ENCODE data around the gene STK17B.

Gene STK17B

DNA sequence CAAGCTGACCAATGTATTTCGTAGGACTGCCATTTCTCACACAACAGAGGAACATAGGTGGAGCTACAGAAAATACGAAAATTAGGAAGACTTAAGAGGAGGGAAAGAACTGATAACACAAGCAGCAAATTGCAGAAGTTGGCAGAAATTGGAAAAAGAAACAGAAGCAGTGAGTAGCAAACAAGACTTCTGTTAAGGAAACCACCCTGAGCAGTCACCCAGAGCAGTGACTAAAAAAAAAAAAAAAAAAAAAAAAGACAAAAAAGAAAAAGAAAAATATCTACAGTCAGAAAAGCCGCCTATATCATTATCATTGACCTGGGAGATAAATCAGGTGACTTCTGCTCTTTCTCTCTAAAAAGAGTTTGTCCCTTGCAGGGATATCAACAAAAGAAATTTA, 21.4 kb downstream of the STK17B start:
- DNase-seq (ENCODE audit: low spot score in 2 of 2) = no peak
- Mint-ChIP-seq H3K36me3 (peaks cover 100% of the 10 kb centered on the region), H3K27ac (peak overlapping the region; percentile 83), H3K4me3 (peak overlapping the region; percentile 38), H3K4me1 (peaks cover 73% of the 10 kb centered on the region), H3K9me3 (no peaks in the 10 kb centered on the region)
- peak; percentile 45 for ATAC-seq

DNA sequence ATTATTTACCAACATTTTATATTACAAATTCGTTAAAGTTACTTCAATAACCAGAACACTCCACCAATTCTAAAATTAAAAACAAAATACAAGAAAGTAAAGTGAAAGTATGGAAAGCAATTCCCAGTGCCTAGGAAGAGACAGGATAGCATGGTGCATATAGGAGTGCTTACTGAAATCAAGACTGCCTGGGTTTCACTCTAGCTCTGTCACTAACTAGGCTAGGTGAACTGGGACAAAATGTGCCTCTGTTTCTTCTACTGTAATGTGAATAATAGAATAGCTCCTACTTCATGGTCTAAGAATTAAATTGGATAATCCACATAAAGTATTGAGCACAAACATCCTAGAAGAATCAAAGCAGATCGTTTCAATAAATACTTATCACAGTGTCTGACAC, 22.6 kb downstream of the STK17B start:
- peaks cover 70% of the 10 kb centered on the region for H3K4me1 Mint-ChIP-seq
- no peaks in the 10 kb centered on the region for H3K9me3 Mint-ChIP-seq
- H3K27ac Mint-ChIP-seq = no peak overlapping the region
- peaks cover 100% of the 10 kb centered on the region for H3K36me3 Mint-ChIP-seq
- DNase-seq (ENCODE audit: low spot score in 2 of 2) (no peak), ATAC-seq (peak; percentile 58)
- no peak overlapping the region for H3K4me3 Mint-ChIP-seq

DNA sequence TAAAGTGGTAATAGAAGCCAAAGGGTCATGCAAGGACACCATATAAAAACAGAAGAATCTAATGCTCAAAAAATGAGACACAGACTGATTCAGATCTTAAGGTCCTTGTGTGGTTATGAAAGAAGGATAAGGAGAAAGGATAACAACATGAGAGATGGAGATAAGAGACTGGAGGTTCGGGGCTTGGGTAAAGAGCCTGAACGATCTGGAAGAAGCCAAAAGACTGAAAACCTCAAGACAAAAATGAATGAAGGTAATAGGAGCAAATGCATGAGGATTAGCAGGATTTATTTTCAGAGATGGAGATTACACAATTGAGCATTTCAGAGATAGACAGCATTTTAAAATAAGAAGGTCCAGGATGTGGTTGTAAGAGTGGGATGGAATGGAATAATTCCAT, 26.1 kb downstream of the STK17B start:
- Mint-ChIP-seq H3K27ac (peak overlapping the region; percentile 60), H3K4me1 (peaks cover 58% of the 10 kb centered on the region), H3K4me3 (no peak overlapping the region), H3K9me3 (no peaks in the 10 kb centered on the region), H3K36me3 (peaks cover 100% of the 10 kb centered on the region)
- no peak for ATAC-seq
- DNase-seq (ENCODE audit: low spot score in 2 of 2) = no peak

DNA sequence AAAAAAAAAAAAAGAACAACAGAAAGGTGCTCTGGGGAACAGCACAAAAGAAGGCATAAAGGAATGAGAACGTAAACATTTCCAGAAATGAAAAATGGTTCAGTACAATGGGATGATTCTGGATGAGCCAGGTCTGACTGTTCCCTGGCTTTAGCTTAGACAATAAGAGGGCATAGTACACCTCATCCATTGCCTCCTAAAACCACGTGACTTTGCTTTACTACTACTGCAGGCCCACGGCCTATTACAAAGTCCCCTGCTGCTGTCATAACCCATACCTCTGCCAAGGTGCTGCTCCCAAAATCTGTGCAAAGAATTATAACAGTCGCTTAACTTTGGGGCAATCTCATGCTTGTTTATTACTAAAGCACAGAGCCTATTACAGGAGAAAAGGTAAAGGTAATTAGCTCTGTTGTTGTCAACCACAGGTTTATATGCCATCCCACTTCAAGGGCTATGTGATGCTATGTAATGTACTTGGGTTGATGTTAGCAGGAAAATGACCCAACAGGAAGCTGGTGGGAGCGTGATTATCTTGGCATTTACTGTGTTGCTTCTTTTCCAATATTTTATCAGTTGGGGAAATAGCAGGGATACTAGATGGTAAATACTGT, 26.8 kb downstream of the STK17B start:
- ATAC-seq (peak; percentile 74), DNase-seq (ENCODE audit: low spot score in 2 of 2) (no peak)
- H3K4me3 Mint-ChIP-seq = peak overlapping the region; percentile 9
- peaks cover 100% of the 10 kb centered on the region for H3K36me3 Mint-ChIP-seq
- peaks cover 51% of the 10 kb centered on the region for H3K4me1 Mint-ChIP-seq
- H3K27ac Mint-ChIP-seq = peak overlapping the region; percentile 60
- no peaks in the 10 kb centered on the region for H3K9me3 Mint-ChIP-seq

DNA sequence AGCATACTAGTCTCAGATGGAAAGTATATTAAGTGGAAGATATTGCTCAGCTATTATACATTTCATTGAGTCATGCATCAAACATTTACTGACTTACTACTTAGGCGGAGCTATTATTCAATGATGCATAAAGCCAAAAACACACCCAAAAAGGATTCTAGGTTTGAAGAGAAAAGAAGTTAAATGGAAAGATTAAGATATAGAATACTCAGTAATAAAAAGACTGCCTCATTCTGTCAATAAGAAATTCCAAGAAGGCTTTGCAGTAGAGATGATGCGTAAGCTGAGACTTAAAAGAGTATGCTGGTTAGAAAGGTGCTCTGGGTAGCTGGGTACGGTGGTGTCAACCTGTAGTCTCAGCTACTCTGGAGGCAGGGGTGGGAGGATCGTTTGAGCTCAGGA, 27.6 kb downstream of the STK17B start:
- Mint-ChIP-seq H3K9me3 (no peaks in the 10 kb centered on the region), H3K27ac (peak overlapping the region; percentile 60), H3K4me3 (peak overlapping the region; percentile 9), H3K36me3 (peaks cover 100% of the 10 kb centered on the region), H3K4me1 (peaks cover 43% of the 10 kb centered on the region)
- ATAC-seq (peak; percentile 85), DNase-seq (ENCODE audit: low spot score in 2 of 2) (no peak)

DNA sequence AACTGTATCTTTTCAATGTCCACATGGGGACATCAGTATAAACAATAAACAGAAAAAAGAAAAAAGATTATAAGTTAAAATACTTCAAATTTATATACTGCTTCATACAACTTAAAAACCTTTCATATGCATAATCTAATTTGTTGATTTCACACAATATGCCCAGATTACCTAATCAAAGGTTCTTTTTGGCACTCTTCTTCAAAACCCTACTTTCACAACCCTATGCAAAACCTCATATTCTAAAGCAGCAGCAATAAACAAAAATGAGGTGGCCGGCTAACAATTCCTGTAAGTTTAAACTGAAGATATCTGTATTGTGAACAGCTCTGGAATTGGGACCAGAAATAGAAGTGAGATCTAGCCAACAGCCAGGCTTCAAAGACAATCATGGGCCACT, 28.6 kb downstream of the STK17B start:
- peaks cover 38% of the 10 kb centered on the region for H3K4me1 Mint-ChIP-seq

DNA sequence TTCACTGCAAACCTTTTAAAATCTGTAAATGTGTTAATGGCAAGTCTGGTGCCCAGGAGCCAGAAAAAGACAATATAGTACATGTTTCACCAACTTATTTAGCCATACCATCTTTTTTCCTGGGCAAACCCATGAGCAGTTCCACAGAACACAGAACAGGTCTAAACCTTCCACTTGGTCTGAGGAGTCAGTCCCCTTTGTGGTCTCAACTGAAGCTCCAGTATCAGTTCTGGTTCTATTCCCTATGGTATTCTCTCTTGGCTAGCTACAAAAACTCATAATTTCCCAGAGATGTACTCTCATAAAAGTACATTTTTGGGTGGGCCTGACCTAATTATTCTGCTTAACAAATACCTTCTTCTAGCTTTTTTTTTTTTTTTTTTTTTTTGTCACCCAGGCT, 31.2 kb downstream of the STK17B start:
- Mint-ChIP-seq H3K4me1 (peaks cover 21% of the 10 kb centered on the region), H3K9me3 (no peaks in the 10 kb centered on the region), H3K27ac (peak overlapping the region; percentile 65), H3K36me3 (peaks cover 100% of the 10 kb centered on the region), H3K4me3 (no peak overlapping the region)
- DNase-seq (ENCODE audit: low spot score in 2 of 2) = no peak
- no peak for ATAC-seq

More for the DNA sequence above, 28.6 kb downstream of the STK17B start:
- no peak overlapping the region for H3K4me3 Mint-ChIP-seq
- ATAC-seq = no peak
- H3K36me3 Mint-ChIP-seq = peaks cover 100% of the 10 kb centered on the region
- no peaks in the 10 kb centered on the region for H3K9me3 Mint-ChIP-seq
- peak overlapping the region; percentile 60 for H3K27ac Mint-ChIP-seq
- DNase-seq (ENCODE audit: low spot score in 2 of 2) = no peak

DNA sequence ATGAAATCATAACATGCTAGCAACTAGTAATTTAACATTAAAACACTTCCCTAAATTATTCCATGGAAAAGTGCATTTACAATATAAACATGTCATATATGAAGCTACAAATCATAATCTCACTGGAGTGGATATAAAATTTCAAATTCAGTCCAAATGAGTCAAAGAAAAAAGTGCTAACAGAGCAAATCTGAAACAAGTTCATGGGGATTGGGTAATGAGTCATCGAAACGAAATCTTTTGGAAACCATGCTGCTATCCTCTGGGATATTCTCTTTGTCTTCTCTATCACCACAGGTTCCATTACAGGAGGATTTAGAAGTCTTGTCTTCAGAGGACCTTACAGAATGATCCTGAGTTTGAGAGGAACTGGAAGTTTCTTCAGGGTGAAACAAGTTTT, 34.1 kb downstream of the STK17B start:
- Mint-ChIP-seq H3K36me3 (peaks cover 100% of the 10 kb centered on the region), H3K4me1 (peaks cover 9% of the 10 kb centered on the region), H3K4me3 (no peak overlapping the region), H3K27ac (peak overlapping the region; percentile 23), H3K9me3 (peaks cover 3% of the 10 kb centered on the region)
- no peak for ATAC-seq
- DNase-seq (ENCODE audit: low spot score in 2 of 2) = no peak

DNA sequence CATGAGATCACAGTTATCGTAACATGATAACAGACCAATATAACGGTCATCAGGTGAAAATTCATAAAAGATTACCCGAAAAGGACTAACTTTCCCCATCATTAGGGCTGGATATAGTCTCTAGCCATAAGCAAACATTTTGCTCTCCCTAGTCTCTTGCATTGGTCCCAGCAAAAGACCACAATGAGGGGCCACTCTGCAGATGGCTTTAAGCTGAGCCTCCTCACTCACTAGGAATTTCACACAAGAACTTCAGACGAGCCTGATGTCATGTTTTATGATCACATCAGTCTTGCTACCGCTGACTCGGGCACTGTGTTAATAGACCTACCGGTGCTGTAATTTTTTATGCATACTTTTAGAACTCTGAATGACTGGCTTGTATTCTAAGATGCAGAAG, 35.2 kb downstream of the STK17B start:
- Mint-ChIP-seq H3K27ac (no peak overlapping the region), H3K4me1 (peaks cover 20% of the 10 kb centered on the region), H3K36me3 (peaks cover 100% of the 10 kb centered on the region), H3K9me3 (peaks cover 5% of the 10 kb centered on the region), H3K4me3 (no peak overlapping the region)
- ATAC-seq = no peak
- DNase-seq (ENCODE audit: low spot score in 2 of 2) = no peak

DNA sequence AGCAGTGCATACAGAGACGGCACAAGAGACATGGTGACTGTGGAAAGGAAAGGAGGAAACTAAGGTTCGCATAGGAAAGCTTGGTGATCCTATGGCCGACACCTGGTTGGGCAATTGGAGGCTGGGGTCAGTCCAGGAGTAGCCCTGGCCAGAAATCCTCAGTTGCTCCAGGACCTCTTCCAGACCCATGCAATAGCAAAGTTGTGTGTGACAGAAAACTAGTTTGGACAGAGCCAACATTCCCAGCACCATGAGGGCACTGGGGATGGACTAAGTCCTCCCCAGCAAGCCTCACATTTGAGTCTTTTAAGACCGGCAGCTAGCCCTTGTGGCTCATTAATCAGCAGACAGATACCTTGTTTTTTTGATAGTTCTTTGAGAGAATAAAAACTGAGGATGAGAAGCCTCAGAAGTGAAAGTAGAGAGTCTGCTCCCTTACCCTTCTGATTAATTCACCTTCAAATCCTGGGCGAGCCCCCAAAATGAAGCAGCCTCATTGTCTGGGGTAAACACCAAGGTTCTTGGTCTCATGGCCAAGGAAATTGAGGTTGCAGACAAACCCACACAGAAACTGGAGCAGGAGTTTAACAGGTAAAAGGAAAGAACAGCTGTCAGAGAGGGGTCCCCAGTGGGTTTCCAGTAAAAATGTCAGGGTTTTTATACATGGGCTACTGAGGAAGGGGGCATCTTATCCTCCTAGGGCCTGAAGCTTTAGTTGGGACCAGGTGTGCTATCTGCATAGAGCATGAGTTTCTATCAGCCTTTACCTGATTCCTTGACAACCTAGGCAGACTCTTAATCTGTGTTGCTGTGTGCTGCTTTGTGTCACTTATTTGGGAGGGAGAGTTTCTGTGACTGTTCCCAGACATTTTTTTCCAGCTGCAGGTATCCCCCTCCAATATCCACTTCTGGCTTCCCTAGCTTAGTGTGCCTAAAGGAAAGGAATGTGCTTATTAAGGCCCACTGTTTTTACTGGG, 39.1 kb downstream of the STK17B start:
- peaks cover 13% of the 10 kb centered on the region for H3K9me3 Mint-ChIP-seq
- DNase-seq (ENCODE audit: low spot score in 2 of 2) = peak in 1 of 2 donors; percentile 73
- peak overlapping the region; percentile 80 for H3K27ac Mint-ChIP-seq
- H3K4me3 Mint-ChIP-seq = peak overlapping the region; percentile 6
- peak; percentile 55 for ATAC-seq
- H3K36me3 Mint-ChIP-seq = peaks cover 69% of the 10 kb centered on the region
- peaks cover 21% of the 10 kb centered on the region for H3K4me1 Mint-ChIP-seq

DNA sequence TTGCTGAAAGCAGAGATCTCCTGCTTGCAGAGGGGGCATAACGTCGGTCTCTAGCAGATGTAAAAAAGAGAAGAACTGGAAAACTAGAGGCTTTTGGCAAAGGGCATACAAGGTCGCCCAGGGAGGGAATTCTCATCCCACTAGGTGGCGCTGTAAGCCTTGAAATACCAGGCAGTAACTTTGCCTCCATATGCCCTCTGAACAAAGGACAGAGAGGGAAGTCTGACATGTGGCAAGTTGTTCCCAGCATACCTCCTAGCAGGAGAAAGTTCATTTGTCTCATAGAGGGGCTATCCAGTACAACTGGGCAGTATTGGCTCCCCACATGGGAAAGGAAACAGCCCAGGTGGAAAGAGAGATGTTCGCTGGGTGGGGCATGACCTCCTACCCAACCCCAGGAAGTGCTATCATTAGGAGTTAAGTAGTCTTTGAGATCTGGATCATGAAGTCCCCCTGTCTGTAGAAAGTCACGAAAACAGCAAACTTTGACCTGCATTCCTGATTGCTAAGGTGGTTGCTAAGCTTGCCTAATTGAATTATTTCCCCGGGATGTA, 39.9 kb downstream of the STK17B start:
- Mint-ChIP-seq H3K4me1 (peaks cover 21% of the 10 kb centered on the region), H3K4me3 (peak overlapping the region; percentile 6), H3K36me3 (peaks cover 61% of the 10 kb centered on the region), H3K9me3 (peaks cover 13% of the 10 kb centered on the region), H3K27ac (peak overlapping the region; percentile 80)
- ATAC-seq (peak; percentile 79), DNase-seq (ENCODE audit: low spot score in 2 of 2) (peak; percentile 61 to 84)

DNA sequence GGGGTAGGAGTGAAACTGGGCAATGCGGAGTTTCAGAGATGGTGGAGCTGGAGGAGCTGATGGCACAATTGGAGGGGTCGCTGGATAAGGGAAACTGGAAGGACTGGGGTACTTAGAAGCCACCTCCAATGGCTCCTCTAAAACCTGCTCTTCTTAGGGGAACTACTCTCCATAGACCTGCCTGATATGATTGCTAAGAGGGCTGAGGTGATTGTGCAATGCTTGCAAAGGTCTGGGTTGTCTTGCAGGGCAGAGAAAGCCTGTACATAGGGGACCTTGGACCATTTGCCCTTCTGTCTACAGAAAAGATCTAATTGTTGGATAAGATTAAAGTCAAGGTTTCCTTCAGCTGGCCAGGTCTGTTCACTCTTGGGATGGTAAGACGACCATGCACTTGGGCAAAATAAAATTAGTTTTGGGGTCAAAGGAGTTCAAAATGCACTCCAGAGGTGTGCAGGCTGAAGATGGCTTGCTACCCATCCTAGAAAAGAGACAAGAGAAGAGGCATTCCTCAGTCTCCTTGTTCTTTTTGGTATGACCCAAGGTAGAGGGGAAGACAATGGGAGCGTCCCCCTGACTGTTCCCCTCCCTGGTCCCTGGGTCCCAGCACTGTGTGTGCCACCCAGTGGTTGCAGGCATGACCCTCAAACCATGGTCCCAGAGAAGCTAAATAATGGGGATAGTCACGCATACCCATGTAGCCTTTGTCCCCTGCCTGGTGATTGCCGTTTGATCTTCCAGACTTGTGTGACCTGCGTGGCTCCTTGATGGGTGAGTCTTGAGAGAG, 41.1 kb downstream of the STK17B start:
- Mint-ChIP-seq H3K36me3 (peaks cover 49% of the 10 kb centered on the region), H3K4me3 (no peak overlapping the region), H3K4me1 (peaks cover 21% of the 10 kb centered on the region), H3K27ac (no peak overlapping the region), H3K9me3 (peaks cover 13% of the 10 kb centered on the region)
- ATAC-seq (no peak), DNase-seq (ENCODE audit: low spot score in 2 of 2) (peak in 1 of 2 donors; percentile 72)

DNA sequence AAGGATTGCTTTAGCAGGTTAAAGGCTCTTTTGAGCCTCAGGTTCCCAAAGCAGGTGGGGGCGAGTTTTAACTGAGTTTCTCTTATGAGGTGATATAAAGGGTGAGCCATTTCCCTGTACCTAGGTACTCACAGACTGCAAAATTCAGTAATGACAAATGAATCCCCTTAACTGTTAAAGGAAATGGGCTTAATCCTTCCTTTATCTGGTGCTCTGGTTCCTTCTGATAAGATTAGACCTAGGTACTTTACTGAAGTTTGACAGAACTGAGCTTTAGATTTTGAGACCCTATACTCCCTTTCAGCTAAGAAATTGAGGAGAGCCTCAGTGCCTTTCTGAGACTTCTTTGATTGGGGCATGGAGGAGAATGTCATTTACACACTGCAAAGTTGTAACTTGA, 42.6 kb downstream of the STK17B start:
- Mint-ChIP-seq H3K4me3 (no peak overlapping the region), H3K27ac (no peak overlapping the region), H3K4me1 (peaks cover 21% of the 10 kb centered on the region), H3K36me3 (peaks cover 34% of the 10 kb centered on the region), H3K9me3 (peaks cover 13% of the 10 kb centered on the region)
- DNase-seq (ENCODE audit: low spot score in 2 of 2) = no peak
- ATAC-seq = no peak

DNA sequence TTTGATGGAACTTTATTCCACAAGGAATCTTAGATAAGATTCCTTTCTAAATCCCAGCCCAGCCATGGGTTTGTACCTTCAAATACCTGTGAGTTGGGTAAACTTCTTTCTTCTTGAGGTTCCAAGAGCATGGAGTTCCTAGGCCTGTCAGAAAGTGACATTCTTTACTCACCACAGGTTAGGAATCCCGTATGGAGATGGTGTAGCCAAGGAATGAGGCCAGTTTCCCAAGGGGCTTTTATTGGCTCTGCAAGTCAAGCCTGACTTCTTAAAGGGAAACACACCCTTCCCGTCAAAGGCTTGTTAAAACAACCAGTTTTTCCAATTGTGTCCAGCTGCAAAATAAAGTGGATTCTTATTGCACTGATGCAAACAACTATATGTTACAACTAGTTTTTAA, 45.8 kb downstream of the STK17B start:
- no peak for DNase-seq (ENCODE audit: low spot score in 2 of 2)
- no peak for ATAC-seq
- H3K36me3 Mint-ChIP-seq = peaks cover 5% of the 10 kb centered on the region
- H3K27ac Mint-ChIP-seq = no peak overlapping the region
- no peaks in the 10 kb centered on the region for H3K4me1 Mint-ChIP-seq
- H3K9me3 Mint-ChIP-seq = peaks cover 6% of the 10 kb centered on the region
- H3K4me3 Mint-ChIP-seq = no peak overlapping the region
